Erythroblast (primary cell): ENCODE measurements around the gene MYH9.

Source experiments
- GATA1 ChIP-seq: IDR thresholded peaks from 2 replicates; pipeline ENCODE4 v1.6.1; 2011; ENCODE audit warnings: low read depth, mild to moderate bottlenecking, control low read depth, low read length, moderate library complexity
- POLR2A ChIP-seq: IDR thresholded peaks from 2 replicates; pipeline ENCODE4 v1.6.1; 2011; ENCODE audit warnings: mild to moderate bottlenecking, low read length

- TF ChIP-seq POLR2A = no peak
- TF ChIP-seq GATA1 = no peak
Measured at GRCh38 chr22:36424901-36425579, 37.3 kb upstream of the MYH9 start.
